A673 (cell line): Measurements from ENCODE around the gene CSNK2A1. TPM values are rescaled to one million over a fixed set of nuclear protein-coding genes. Genes with fewer than 3 reads are reported as not detected.

ENCODE experiments used
- BruUV-seq: library from RNA; stranded (reverse); fragments of 400-500 nt; replicated peaks from 2 replicates; lab custom pipeline; 2021; lab: Mats Ljungman, UMichigan
- CTCF ChIA-PET: fragments of 300-600 bp; sonication (Branson Sonifier 250); formaldehyde crosslinking; loops from one replicate; lab custom pipeline; 2022; ENCODE audit warnings: antibody characterized with exemption; lab: Charles Lee
- POLR2A ChIA-PET: fragments of 300-600 bp; sonication (Branson Sonifier 250); formaldehyde crosslinking; loops from one replicate; lab custom pipeline; 2022; ENCODE audit warnings: antibody characterized with exemption; ENCODE audit not compliant: low non-redundant PET; lab: Charles Lee
- DNase-seq: peaks from one replicate; pipeline ENCODE4 v3.0.0-alpha.2; 2015; ENCODE audit warnings: low spot score
- H3K27ac ChIP-seq: fragments of 200-600 bp; sonication (generic); 2 replicates; pipeline ENCODE4 v1.5.1; 2016; ENCODE audit warnings: mixed run types, low read depth, mild to moderate bottlenecking, mixed read lengths, antibody characterized with exemption, low read length; ENCODE audit not compliant: poor library complexity, severe bottlenecking
- H3K27me3 ChIP-seq: fragments of 200-600 bp; sonication (generic); replicated peaks from 2 replicates; pipeline ENCODE4 v1.6.1; 2017; ENCODE audit warnings: mixed run types, low read depth, mild to moderate bottlenecking, mixed read lengths, antibody characterized with exemption, low read length; ENCODE audit not compliant: insufficient read depth, poor library complexity
- H3K36me3 ChIP-seq: fragments of 200-600 bp; sonication (generic); 2 replicates; pipeline ENCODE4 v1.6.1; 2016; ENCODE audit warnings: mixed run types, mild to moderate bottlenecking, mixed read lengths, antibody characterized with exemption, low read length; ENCODE audit not compliant: insufficient read depth, poor library complexity, severe bottlenecking
- H3K4me1 ChIP-seq: fragments of 200-600 bp; sonication (generic); 2 replicates; pipeline ENCODE4 v1.6.1; 2017; ENCODE audit warnings: mixed run types, mild to moderate bottlenecking, mixed read lengths, antibody characterized with exemption, low read length; ENCODE audit not compliant: insufficient read depth, poor library complexity, severe bottlenecking
- H3K4me3 ChIP-seq: fragments of 200-600 bp; sonication (generic); 2 replicates; pipeline ENCODE4 v1.5.1; 2016; ENCODE audit warnings: low read depth, mixed run types, mild to moderate bottlenecking, mixed read lengths, low read length; ENCODE audit not compliant: poor library complexity, severe bottlenecking
- H3K9me3 ChIP-seq: fragments of 200-600 bp; sonication (generic); 2 replicates; pipeline ENCODE4 v1.6.1; 2016; ENCODE audit warnings: mixed run types, low read depth, mild to moderate bottlenecking, mixed read lengths, antibody characterized with exemption, low read length; ENCODE audit not compliant: poor library complexity, severe bottlenecking
- CTCF ChIP-seq: fragments of 300-800, 200-600 bp; sonication (generic); conservative IDR thresholded peaks from 2 replicates; pipeline ENCODE4 v1.5.1; 2017; ENCODE audit warnings: low read depth, mild to moderate bottlenecking, antibody characterized with exemption, low read length, moderate library complexity, mixed read lengths
- EZH2 ChIP-seq: fragments of 200-600 bp; sonication (generic); IDR thresholded peaks from 2 replicates; pipeline ENCODE4 v1.6.1; 2017; ENCODE audit warnings: borderline replicate concordance, low read depth, mild to moderate bottlenecking, mixed read lengths, antibody characterized with exemption, low read length; ENCODE audit not compliant: poor library complexity, severe bottlenecking
- intact Hi-C: fragments of 100-400 bp; cut with micrococcal nuclease; formaldehyde crosslinking; loops from one replicate; pipeline ENCODE4 v1.10.0; 2022; ENCODE audit not compliant: unreplicated experiment
- total RNA-seq: library from RNA; stranded (reverse); gene quantifications from 2 replicates; pipeline ENCODE4 v1.2.3, GENCODE V29; 2021

Gene CSNK2A1
- total RNA-seq, 1 experiment from 2014 or later = 233 TPM

GRCh38 chr20:445514-446336 is 97.9 kb downstream of the CSNK2A1 start:
- BruUV-seq = no TSS peak
- ChIA-PET POLR2A (interaction anchor here (0.6 kb wide), 1 partner anchor 103 kb away, joined by 4 read pairs; no protein-coding TSS in a partner anchor), CTCF (no interaction called here)
- Histone ChIP-seq H3K9me3 (no peaks in the 10 kb centered on the region), H3K27me3 (no peaks in the 10 kb centered on the region), H3K36me3 (peaks cover 43% of the 10 kb centered on the region), H3K27ac (peak overlapping the region; percentile 9), H3K4me3 (no peak overlapping the region), H3K4me1 (no peaks in the 10 kb centered on the region)
- intact Hi-C loops = no loop called here
- no peak for TF ChIP-seq CTCF
- TF ChIP-seq EZH2 = no peak
- no peak for DNase-seq

- DNase-seq = no peak
- CTCF ChIA-PET = no interaction called here
- no peak for TF ChIP-seq CTCF
- TF ChIP-seq EZH2 = no peak
Observed at GRCh38 chr20:444862-445426, 98.6 kb downstream of the CSNK2A1 start.

GRCh38 chr20:444117-444516 is 99.5 kb downstream of the CSNK2A1 start:
- BruUV-seq = no TSS peak
- intact Hi-C loops = no loop called here
- CTCF ChIA-PET = no interaction called here
- Histone ChIP-seq H3K4me1 (no peaks in the 10 kb centered on the region), H3K36me3 (peaks cover 59% of the 10 kb centered on the region), H3K9me3 (no peaks in the 10 kb centered on the region), H3K27ac (no peak overlapping the region), H3K27me3 (no peaks in the 10 kb centered on the region), H3K4me3 (no peak overlapping the region)
- POLR2A ChIA-PET = no interaction called here
- TF ChIP-seq EZH2 (no peak), CTCF (no peak)
- DNase-seq = no peak

More at GRCh38 chr20:444862-445426, 98.6 kb downstream of the CSNK2A1 start:
- Histone ChIP-seq H3K4me1 (no peaks in the 10 kb centered on the region), H3K9me3 (no peaks in the 10 kb centered on the region), H3K4me3 (no peak overlapping the region), H3K27me3 (no peaks in the 10 kb centered on the region), H3K27ac (peak overlapping the region; percentile 9), H3K36me3 (peaks cover 51% of the 10 kb centered on the region)
- intact Hi-C loops = no loop called here
- BruUV-seq = no TSS peak
- POLR2A ChIA-PET = no interaction called here
